Astrocyte (in vitro differentiated cells and primary cell): ENCODE measurements around the gene LHCGR. TPM values are rescaled to one million over a fixed set of nuclear protein-coding genes. Genes with fewer than 3 reads are reported as not detected.
"Not testable (repeated sequence)": the region's sequence is repeated elsewhere in the genome, so short reads cannot be mapped to it uniquely, and the experiment has no call there.

ENCODE experiments used
- DNase-seq: peaks from one replicate; pipeline ENCODE4 v3.0.0-alpha.2; 2010; ENCODE audit warnings: low read depth
- FAIRE-seq: peaks from 2 replicates; lab custom pipeline; 2011; peaks lifted over from hg19 to GRCh38; lab: Jason Lieb, UNC
- H2AFZ ChIP-seq: 2 replicates; pipeline ENCODE4 v1.6.0; 2012; ENCODE audit warnings: low read depth, low read length, inconsistent platforms
- H3K27ac ChIP-seq: 2 replicates; pipeline ENCODE4 v1.5.1; 2011; ENCODE audit warnings: low read depth, low read length, inconsistent platforms
- H3K27me3 ChIP-seq: 2 replicates; pipeline ENCODE4 v1.6.0; 2011; ENCODE audit warnings: low read length, inconsistent platforms; ENCODE audit not compliant: insufficient read depth
- H3K36me3 ChIP-seq: 2 replicates; pipeline ENCODE4 v1.5.1; 2011; ENCODE audit warnings: low read length, inconsistent platforms; ENCODE audit not compliant: insufficient read depth
- H3K4me1 ChIP-seq: 2 replicates; pipeline ENCODE4 v1.5.1; 2011; ENCODE audit warnings: low read length, inconsistent platforms; ENCODE audit not compliant: insufficient read depth
- H3K4me2 ChIP-seq: 2 replicates; pipeline ENCODE4 v1.6.0; 2012; ENCODE audit warnings: low read length, inconsistent platforms
- H3K4me3 ChIP-seq: 2 replicates; pipeline ENCODE4 v1.5.1; 2011; ENCODE audit warnings: low read depth, mild to moderate bottlenecking, low read length, inconsistent platforms; ENCODE audit not compliant: insufficient read depth
- H3K79me2 ChIP-seq: 2 replicates; pipeline ENCODE4 v1.6.0; 2012; ENCODE audit warnings: mild to moderate bottlenecking, low read length, inconsistent platforms; ENCODE audit not compliant: insufficient read depth
- H3K9ac ChIP-seq: 2 replicates; pipeline ENCODE4 v1.6.0; 2012; ENCODE audit warnings: mild to moderate bottlenecking, low read length, inconsistent platforms
- H3K9me3 ChIP-seq: 2 replicates; pipeline ENCODE4 v1.5.1; 2012; ENCODE audit warnings: low read depth, mild to moderate bottlenecking, low read length, inconsistent platforms; ENCODE audit not compliant: insufficient read depth
- H4K20me1 ChIP-seq: 2 replicates; pipeline ENCODE4 v1.6.0; 2012; ENCODE audit warnings: low read length, inconsistent platforms; ENCODE audit not compliant: insufficient read depth
- H3K27ac Mint-ChIP-seq: one replicate; pipeline ENCODE4 v1.8.0; 2021; ENCODE audit warnings: mild to moderate bottlenecking, mixed read lengths; ENCODE audit not compliant: unreplicated experiment
- H3K27me3 Mint-ChIP-seq: one replicate; pipeline ENCODE4 v1.8.0; 2021; ENCODE audit warnings: low read depth, mixed read lengths; ENCODE audit not compliant: unreplicated experiment
- H3K36me3 Mint-ChIP-seq: one replicate; pipeline ENCODE4 v1.8.0; 2021; ENCODE audit warnings: low read depth, mixed read lengths; ENCODE audit not compliant: unreplicated experiment
- H3K4me1 Mint-ChIP-seq: one replicate; pipeline ENCODE4 v1.8.0; 2021; ENCODE audit warnings: low read depth, mixed read lengths; ENCODE audit not compliant: unreplicated experiment
- H3K4me3 Mint-ChIP-seq: one replicate; pipeline ENCODE4 v1.8.0; 2021; ENCODE audit warnings: mild to moderate bottlenecking, moderate library complexity, mixed read lengths; ENCODE audit not compliant: unreplicated experiment
- H3K9me3 Mint-ChIP-seq: one replicate; pipeline ENCODE4 v1.8.0; 2021; ENCODE audit warnings: mild to moderate bottlenecking, mixed read lengths; ENCODE audit not compliant: unreplicated experiment
- CTCF ChIP-seq: IDR thresholded peaks from 2 replicates; pipeline ENCODE4 v1.5.1; 2011; ENCODE audit warnings: low read depth, mild to moderate bottlenecking, inconsistent platforms, low read length, moderate library complexity; ENCODE audit not compliant: insufficient read depth
- EZH2 ChIP-seq: IDR thresholded peaks from 2 replicates; pipeline ENCODE4 v1.6.1; 2012; ENCODE audit warnings: mild to moderate bottlenecking, low read length, inconsistent platforms; ENCODE audit not compliant: insufficient read depth
- total RNA-seq: library from RNA; stranded (reverse); gene quantifications from 2 replicates; pipeline ENCODE4 v1.2.1, GENCODE V29; 2021

The LHCGR gene
- total RNA-seq, 1 donor from 2014 or later: not detected

- TF ChIP-seq CTCF (no peak), EZH2 (no peak)
- H3K9me3 Mint-ChIP-seq: peaks cover 10% of the 10 kb centered on the region
- H3K27ac ChIP-seq: no peak overlapping the region
- H2AFZ ChIP-seq: peak overlapping the region; percentile 47
- DNase-seq (no peak), FAIRE-seq (no peak)
- no peaks in the 10 kb centered on the region for H4K20me1 ChIP-seq
- no peak overlapping the region for H3K4me3 ChIP-seq
- H3K27me3 ChIP-seq: no peaks in the 10 kb centered on the region
- H3K4me1 ChIP-seq: no peaks in the 10 kb centered on the region
- no peaks in the 10 kb centered on the region for H3K27me3 Mint-ChIP-seq
- no peak overlapping the region for H3K4me3 Mint-ChIP-seq
- no peaks in the 10 kb centered on the region for H3K36me3 Mint-ChIP-seq
- no peaks in the 10 kb centered on the region for H3K36me3 ChIP-seq
- no peaks in the 10 kb centered on the region for H3K4me1 Mint-ChIP-seq
- no peak overlapping the region for H3K27ac Mint-ChIP-seq
- no peaks in the 10 kb centered on the region for H3K79me2 ChIP-seq
- no peak overlapping the region for H3K4me2 ChIP-seq
- H3K9ac ChIP-seq: no peak overlapping the region
- no peaks in the 10 kb centered on the region for H3K9me3 ChIP-seq
Measured at GRCh38 chr2:48707466-48707865, 48.1 kb downstream of the LHCGR start.

- not testable (repeated sequence) for H3K36me3 ChIP-seq, FAIRE-seq, H3K4me2 ChIP-seq, H3K4me1 ChIP-seq, H2AFZ ChIP-seq, H3K4me1 Mint-ChIP-seq, H3K27ac Mint-ChIP-seq, H3K4me3 ChIP-seq, H3K9me3 ChIP-seq, H3K79me2 ChIP-seq, H3K4me3 Mint-ChIP-seq, H3K36me3 Mint-ChIP-seq, H3K27ac ChIP-seq, DNase-seq, H3K27me3 Mint-ChIP-seq, H3K27me3 ChIP-seq, H4K20me1 ChIP-seq, H3K9ac ChIP-seq
- peaks cover 10% of the 10 kb centered on the region for H3K9me3 Mint-ChIP-seq
Measured at GRCh38 chr2:48703621-48704020, 51.9 kb downstream of the LHCGR start.

GRCh38 chr2:48699348-48699930, 56.1 kb downstream of the LHCGR start:
- Mint-ChIP-seq H3K27me3 (no peaks in the 10 kb centered on the region), H3K27ac (no peak overlapping the region), H3K4me1 (peaks cover 12% of the 10 kb centered on the region), H3K9me3 (peaks cover 10% of the 10 kb centered on the region), H3K36me3 (no peaks in the 10 kb centered on the region), H3K4me3 (no peak overlapping the region)
- H3K27ac ChIP-seq: peak overlapping the region; percentile 30
- peak overlapping the region; percentile 38 for H3K9ac ChIP-seq
- peaks cover 16% of the 10 kb centered on the region for H3K4me1 ChIP-seq
- no peaks in the 10 kb centered on the region for H4K20me1 ChIP-seq
- no peaks in the 10 kb centered on the region for H3K79me2 ChIP-seq
- DNase-seq (peak; percentile 96), FAIRE-seq (peak; percentile 29)
- H2AFZ ChIP-seq: no peak overlapping the region
- TF ChIP-seq CTCF: no peak
- TF ChIP-seq EZH2: no peak
- peak overlapping the region; percentile 40 for H3K4me2 ChIP-seq
- no peak overlapping the region for H3K4me3 ChIP-seq
- no peaks in the 10 kb centered on the region for H3K27me3 ChIP-seq
- H3K36me3 ChIP-seq: no peaks in the 10 kb centered on the region
- H3K9me3 ChIP-seq: no peaks in the 10 kb centered on the region
